Measurements from ENCODE around the gene PPP2R5A. TPM values are rescaled to one million over a fixed set of nuclear protein-coding genes. Genes with fewer than 3 reads are reported as not detected.

Gene PPP2R5A
- total RNA-seq, 4 donors from 2014 or later: 57.0 to 63.5 (median 58.9) TPM

- intact Hi-C loops (cut with DNase I): loop anchor here (2.0 to 5.0 kb wide), 3 partner anchors 76 to 221 kb away; no protein-coding TSS in a partner anchor
- Histone ChIP-seq H3K27ac (replicated peaks in 1 of 4) (peak overlapping the region in 1 of 4 donors; percentile 16), H3K4me3 (peak overlapping the region in 2 of 4 donors; percentile 1 to 7), H3K36me3 (no peaks in the 10 kb centered on the region), H3K27me3 (no peaks in the 10 kb centered on the region), H3K9me3 (no peaks in the 10 kb centered on the region), H3K4me1 (peaks cover 77 to 93% (median 81%) of the 10 kb centered on the region in 4 donors)
- WGBS: 48% methylated on average over 6 of the region's 6 CpGs
- TF ChIP-seq EP300 (IDR thresholded peaks at IDR 0.05) (no peak), CTCF (IDR thresholded peaks at IDR 0.05) (peak; percentile 53 to 57 (median 56)), POLR2A (IDR thresholded peaks at IDR 0.05; ENCODE audit: low read depth) (no peak)
- no peak for DNase-seq (ENCODE audit: extremely low spot score)
Measured at GRCh38 chr1:212291505-212292134, 6.4 kb downstream of the PPP2R5A start.

DNA sequence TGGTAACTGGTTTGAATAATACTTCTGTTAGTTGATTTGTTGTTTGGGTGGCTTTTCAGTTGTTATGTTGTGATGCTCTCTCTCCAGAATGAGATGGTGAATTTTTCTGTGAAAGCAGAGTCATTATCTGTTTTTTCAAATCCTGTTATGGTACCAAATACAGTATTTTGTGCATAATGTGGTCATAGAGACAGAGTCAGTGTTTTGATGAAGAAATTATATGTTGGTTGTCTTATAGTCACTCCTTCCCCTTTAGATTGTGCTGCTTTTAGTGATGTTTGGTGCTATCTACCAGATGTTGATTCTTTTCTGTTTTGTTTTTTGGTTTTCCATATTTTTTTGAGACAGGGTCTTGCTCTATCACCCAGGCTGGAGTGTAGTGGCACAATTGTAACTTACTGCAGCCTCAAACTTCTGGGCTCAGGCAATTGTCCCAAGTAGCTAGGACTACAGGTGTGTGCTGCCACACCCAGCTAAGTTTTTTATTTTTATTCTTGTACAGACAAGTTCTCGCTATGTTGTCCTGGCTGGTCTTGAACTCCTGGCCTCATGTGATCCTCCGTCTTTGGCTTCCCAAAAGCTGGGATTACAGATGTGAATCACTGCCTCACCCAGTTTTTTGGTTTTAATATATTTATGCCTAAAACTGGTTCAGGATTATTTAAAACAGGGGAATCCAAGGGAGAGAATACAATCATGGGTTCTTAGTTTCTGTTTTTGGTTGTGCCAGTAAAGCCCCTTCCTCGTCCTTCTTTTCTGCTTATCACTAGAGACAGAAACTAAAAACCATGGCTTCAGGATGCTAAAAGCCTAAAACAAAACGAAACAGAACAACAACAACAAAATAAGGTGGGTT, 7.3 kb downstream of the PPP2R5A start:
- Histone ChIP-seq H3K27ac (replicated peaks in 1 of 4) (no peak overlapping the region), H3K36me3 (no peaks in the 10 kb centered on the region), H3K4me3 (no peak overlapping the region), H3K4me1 (peaks cover 75 to 94% (median 79%) of the 10 kb centered on the region in 4 donors), H3K27me3 (no peaks in the 10 kb centered on the region), H3K9me3 (no peaks in the 10 kb centered on the region)
- 83% methylated on average over 4 of the region's 4 CpGs for WGBS
- intact Hi-C loops (cut with DNase I): loop anchor here (2.0 to 5.0 kb wide), 3 partner anchors 75 to 222 kb away; no protein-coding TSS in a partner anchor
- TF ChIP-seq CTCF (IDR thresholded peaks at IDR 0.05) (no peak), EP300 (IDR thresholded peaks at IDR 0.05) (no peak), POLR2A (IDR thresholded peaks at IDR 0.05; ENCODE audit: low read depth) (no peak), POLR2AphosphoS5 (IDR thresholded peaks at IDR 0.05) (no peak)
- DNase-seq (ENCODE audit: extremely low spot score): no peak

DNA sequence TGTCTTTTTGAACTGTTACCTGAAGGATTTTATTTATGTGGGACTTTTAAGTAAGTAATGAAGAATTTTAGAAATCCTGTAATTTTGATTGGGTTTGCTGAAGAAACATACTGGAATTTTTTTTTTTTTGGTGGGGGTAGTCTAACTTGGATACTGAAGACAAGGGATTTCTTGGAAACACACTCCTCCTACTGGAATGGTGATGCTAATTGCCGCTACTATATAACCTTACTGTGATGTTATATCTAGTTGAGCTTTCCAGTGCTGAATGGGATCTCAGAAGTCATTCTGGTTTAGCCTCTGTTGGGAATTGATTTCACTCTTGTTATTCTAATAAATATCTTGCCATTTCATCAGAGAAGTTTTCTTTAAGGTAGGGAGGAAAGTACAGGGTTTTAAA, 8.4 kb downstream of the PPP2R5A start:
- intact Hi-C loops (cut with DNase I): loop anchor here (2.0 to 5.0 kb wide), 3 partner anchors 74 to 223 kb away; no protein-coding TSS in a partner anchor
- Histone ChIP-seq H3K27me3 (no peaks in the 10 kb centered on the region), H3K4me1 (peaks cover 65 to 83% (median 69%) of the 10 kb centered on the region in 4 donors), H3K27ac (replicated peaks in 1 of 4) (no peak overlapping the region), H3K4me3 (peak overlapping the region in 1 of 4 donors; percentile 3), H3K9me3 (no peaks in the 10 kb centered on the region), H3K36me3 (no peaks in the 10 kb centered on the region)
- 50% methylated on average over 1 of the region's 1 CpG for WGBS
- no peak for DNase-seq (ENCODE audit: extremely low spot score)
- TF ChIP-seq POLR2A (IDR thresholded peaks at IDR 0.05; ENCODE audit: low read depth) (no peak), CTCF (IDR thresholded peaks at IDR 0.05) (peak; percentile 36 to 39 (median 36))

DNA sequence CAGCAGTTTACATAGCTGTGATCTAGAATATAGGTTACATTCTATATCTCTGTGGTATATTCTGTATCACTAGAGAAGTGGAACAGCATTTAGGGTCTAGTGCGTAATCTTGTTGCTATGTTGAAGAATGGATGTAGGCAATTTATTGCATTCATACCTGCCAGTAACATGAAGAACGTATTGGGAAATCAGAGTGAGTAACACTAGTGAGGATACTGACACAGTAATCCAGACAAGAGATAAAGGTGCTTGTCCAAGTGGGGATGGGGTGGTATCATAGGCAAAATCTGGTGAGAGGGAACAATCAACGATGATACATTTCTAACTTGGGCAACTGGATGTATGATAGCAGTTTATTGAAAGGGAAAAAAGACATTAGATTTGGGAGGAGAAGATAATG, 9.8 kb downstream of the PPP2R5A start:
- H3K4me3 ChIP-seq: no peak overlapping the region
- H3K27me3 ChIP-seq: no peaks in the 10 kb centered on the region
- no peaks in the 10 kb centered on the region for H3K36me3 ChIP-seq
- DNase-seq (ENCODE audit: extremely low spot score): no peak
- intact Hi-C loops (cut with DNase I): loop anchor here (5.0 kb wide), 2 partner anchors 72 to 157 kb away; no protein-coding TSS in a partner anchor
- WGBS: 90% methylated on average over 3 of the region's 3 CpGs
- TF ChIP-seq POLR2AphosphoS5 (IDR thresholded peaks at IDR 0.05) (no peak), CTCF (IDR thresholded peaks at IDR 0.05) (no peak), POLR2A (IDR thresholded peaks at IDR 0.05; ENCODE audit: low read depth) (no peak), EP300 (IDR thresholded peaks at IDR 0.05) (no peak)
- H3K27ac ChIP-seq (replicated peaks in 1 of 4): no peak overlapping the region
- H3K4me1 ChIP-seq: peaks cover 58 to 80% (median 60%) of the 10 kb centered on the region in 4 donors
- no peaks in the 10 kb centered on the region for H3K9me3 ChIP-seq
